ENCODE measurements around the gene DNAH14.

- TF ChIP-seq TAF1 (IDR thresholded peaks at IDR 0.05; ENCODE audit: borderline replicate concordance, low read depth, low read length) (no peak), MYC (IDR thresholded peaks at IDR 0.05; ENCODE audit: insufficient read depth, insufficient read length, insufficient replicate concordance, low read length, severe bottlenecking) (no peak)
- TF ChIP-seq, protein P1, sequence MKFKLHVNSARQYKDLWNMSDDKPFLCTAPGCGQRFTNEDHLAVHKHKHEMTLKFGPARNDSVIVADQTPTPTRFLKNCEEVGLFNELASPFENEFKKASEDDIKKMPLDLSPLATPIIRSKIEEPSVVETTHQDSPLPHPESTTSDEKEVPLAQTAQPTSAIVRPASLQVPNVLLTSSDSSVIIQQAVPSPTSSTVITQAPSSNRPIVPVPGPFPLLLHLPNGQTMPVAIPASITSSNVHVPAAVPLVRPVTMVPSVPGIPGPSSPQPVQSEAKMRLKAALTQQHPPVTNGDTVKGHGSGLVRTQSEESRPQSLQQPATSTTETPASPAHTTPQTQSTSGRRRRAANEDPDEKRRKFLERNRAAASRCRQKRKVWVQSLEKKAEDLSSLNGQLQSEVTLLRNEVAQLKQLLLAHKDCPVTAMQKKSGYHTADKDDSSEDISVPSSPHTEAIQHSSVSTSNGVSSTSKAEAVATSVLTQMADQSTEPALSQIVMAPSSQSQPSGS (IDR thresholded peaks at IDR 0.05; ENCODE audit: low read length): no peak
Observed at GRCh38 chr1:225143001-225143400, 213.5 kb downstream of the DNAH14 start.

Data from GM12878 (cell line).